Measurements from ENCODE around the gene KRT84.

DNA sequence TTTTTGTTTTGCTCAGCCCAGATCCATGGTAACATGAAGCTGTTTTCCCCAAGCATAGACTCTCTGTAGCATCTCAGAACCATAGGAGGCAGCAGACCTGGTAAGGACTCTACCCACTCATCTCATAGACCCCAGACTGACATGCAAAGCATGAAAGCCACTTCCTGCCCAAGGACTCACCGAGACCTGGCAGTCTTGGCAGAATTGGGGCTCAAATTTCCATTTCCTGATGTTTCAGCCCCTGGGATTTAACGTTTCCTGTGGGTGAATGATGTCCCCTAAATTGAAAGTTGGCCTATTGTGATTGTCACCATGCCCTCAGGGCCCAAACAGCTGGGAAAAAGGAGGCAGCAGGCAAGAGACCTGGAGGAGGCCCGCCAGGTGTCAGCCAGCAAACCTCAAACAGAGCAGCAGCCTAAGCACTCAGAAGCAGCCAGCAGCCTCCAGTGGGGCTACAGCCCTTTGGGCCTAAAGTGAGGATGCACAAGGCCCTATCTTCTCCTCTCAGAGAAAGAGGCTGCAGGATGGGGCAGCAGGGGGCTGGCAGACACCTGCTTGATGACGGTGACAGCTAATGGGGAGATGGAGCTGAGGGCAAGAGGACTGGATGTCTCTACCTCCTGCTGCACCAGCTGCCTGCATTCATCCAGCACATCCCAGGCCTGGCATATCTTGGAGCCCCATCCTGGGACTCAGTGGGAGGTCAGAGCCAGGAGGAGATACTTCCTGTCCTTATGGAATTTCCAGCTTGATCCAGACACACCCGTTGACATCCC lies 26.7 kb downstream of the KRT84 start:
- TF ChIP-seq, protein P1, sequence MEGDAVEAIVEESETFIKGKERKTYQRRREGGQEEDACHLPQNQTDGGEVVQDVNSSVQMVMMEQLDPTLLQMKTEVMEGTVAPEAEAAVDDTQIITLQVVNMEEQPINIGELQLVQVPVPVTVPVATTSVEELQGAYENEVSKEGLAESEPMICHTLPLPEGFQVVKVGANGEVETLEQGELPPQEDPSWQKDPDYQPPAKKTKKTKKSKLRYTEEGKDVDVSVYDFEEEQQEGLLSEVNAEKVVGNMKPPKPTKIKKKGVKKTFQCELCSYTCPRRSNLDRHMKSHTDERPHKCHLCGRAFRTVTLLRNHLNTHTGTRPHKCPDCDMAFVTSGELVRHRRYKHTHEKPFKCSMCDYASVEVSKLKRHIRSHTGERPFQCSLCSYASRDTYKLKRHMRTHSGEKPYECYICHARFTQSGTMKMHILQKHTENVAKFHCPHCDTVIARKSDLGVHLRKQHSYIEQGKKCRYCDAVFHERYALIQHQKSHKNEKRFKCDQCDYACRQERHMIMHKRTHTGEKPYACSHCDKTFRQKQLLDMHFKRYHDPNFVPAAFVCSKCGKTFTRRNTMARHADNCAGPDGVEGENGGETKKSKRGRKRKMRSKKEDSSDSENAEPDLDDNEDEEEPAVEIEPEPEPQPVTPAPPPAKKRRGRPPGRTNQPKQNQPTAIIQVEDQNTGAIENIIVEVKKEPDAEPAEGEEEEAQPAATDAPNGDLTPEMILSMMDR (IDR thresholded peaks at IDR 0.05 in 4 of 5, conservative IDR thresholded peaks at IDR 0.05 in 1 of 5), result no peak
- TF ChIP-seq POLR2A (IDR thresholded peaks at IDR 0.05), result no peak

Data from gastrocnemius medialis (tissue), 4 donors.